Measurements from ENCODE around the gene MAP6.

DNA sequence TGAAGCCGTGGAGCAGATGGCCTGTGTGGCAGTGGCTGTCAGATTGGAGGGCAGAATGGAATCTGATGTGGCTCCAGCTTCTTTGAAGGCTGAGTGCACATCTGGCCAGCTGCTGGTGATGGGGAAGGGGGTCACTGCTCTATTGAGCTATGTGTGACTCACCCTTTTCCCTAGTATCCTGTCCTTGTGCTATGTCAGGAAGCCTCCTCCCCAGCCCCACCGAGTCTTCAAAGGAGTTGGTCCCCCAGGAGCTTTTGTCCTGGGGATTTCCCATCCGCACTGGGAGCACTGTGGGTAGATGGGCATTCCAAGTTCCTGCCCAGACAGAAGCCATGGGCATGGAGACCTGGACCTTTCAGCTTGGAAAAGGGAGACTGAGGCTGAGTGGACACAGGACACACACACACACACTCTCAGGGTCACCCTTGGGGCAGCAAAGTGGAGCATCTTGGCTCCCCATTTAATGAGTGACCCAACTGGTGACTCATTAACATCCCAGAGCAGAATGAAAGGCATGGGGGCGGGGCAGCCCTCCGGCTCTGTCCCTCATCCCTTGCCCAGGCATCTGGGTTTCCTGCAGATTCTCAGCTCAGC is 103.5 kb downstream of the MAP6 start:
- TF ChIP-seq FOXK2 (IDR thresholded peaks at IDR 0.05) (no peak), CTBP1 (IDR thresholded peaks at IDR 0.05; ENCODE audit: borderline replicate concordance) (no peak), BHLHE40 (IDR thresholded peaks at IDR 0.05; ENCODE audit: borderline replicate concordance) (no peak), FOXM1 (IDR thresholded peaks at IDR 0.05; ENCODE audit: borderline replicate concordance) (no peak), ARNT (IDR thresholded peaks at IDR 0.05) (no peak), SP1 (IDR thresholded peaks at IDR 0.05) (no peak), SUZ12 (IDR thresholded peaks at IDR 0.05) (no peak), ELF4 (IDR thresholded peaks at IDR 0.05) (no peak)
